ENCODE data around the gene ZNF574.

ZNF574 gene

GRCh38 chr19:42075616-42076379, at the start of gene ZNF574:
ZNF574 (plus strand) TSS chr19:42076166; CDS start chr19:42078607, 2,441 bp downstream.
- no peak for TF ChIP-seq EZH2phosphoT487 (IDR thresholded peaks at IDR 0.05; ENCODE audit: borderline replicate concordance)
- no peak for TF ChIP-seq CTCF (conservative IDR thresholded peaks at IDR 0.05; ENCODE audit: low read length)
- Histone ChIP-seq H3K9me2 (replicated peaks; ENCODE audit: low read depth, low read length) (no peaks in the 10 kb centered on the region), H3K9me3 (ENCODE audit: insufficient read depth, low read depth, low read length) (no peaks in the 10 kb centered on the region), H3K4me1 (ENCODE audit: insufficient read depth, low read length, poor library complexity, severe bottlenecking) (peaks cover 15% of the 10 kb centered on the region), H3K4me2 (ENCODE audit: low read depth, low read length, poor library complexity, severe bottlenecking) (peak within 1 kb of the TSS; percentile 91), H3K27me3 (ENCODE audit: insufficient read depth, low read length, poor library complexity, severe bottlenecking) (no peaks in the 10 kb centered on the region), H4K20me1 (ENCODE audit: insufficient read depth, low read length, poor library complexity, severe bottlenecking) (peaks cover 45% of the 10 kb centered on the region), H3K79me2 (ENCODE audit: insufficient read depth, low read length) (peaks cover 56% of the 10 kb centered on the region), H3K9ac (ENCODE audit: low read depth, low read length, poor library complexity, severe bottlenecking) (peak within 1 kb of the TSS; percentile 96), H3K36me3 (ENCODE audit: insufficient read depth, low read length) (peaks cover 24% of the 10 kb centered on the region; the same call in 1 of the 2 replicates), H3F3A (ENCODE audit: low read depth) (no peaks in the 10 kb centered on the region), H2AFZ (ENCODE audit: low read length) (peak within 1 kb of the TSS; percentile 72), H3K4me3 (ENCODE audit: low read length, poor library complexity, severe bottlenecking) (peak within 1 kb of the TSS; percentile 94)

- no peaks in the 10 kb centered on the region for H3K36me3 ChIP-seq (ENCODE audit: insufficient read depth, low read length)
- no peaks in the 10 kb centered on the region for H3K79me2 ChIP-seq (ENCODE audit: insufficient read depth, low read length)
- TF ChIP-seq CTCF (conservative IDR thresholded peaks at IDR 0.05; ENCODE audit: low read length) = peak; percentile 96
- TF ChIP-seq EZH2phosphoT487 (IDR thresholded peaks at IDR 0.05; ENCODE audit: borderline replicate concordance) = no peak
- no peaks in the 10 kb centered on the region for H3K9me2 ChIP-seq (replicated peaks; ENCODE audit: low read depth, low read length)
- H3K27me3 ChIP-seq (ENCODE audit: insufficient read depth, low read length, poor library complexity, severe bottlenecking) = no peaks in the 10 kb centered on the region
- H3K4me3 ChIP-seq (ENCODE audit: low read length, poor library complexity, severe bottlenecking) = no peak overlapping the region
- no peaks in the 10 kb centered on the region for H3F3A ChIP-seq (ENCODE audit: low read depth)
- H3K4me2 ChIP-seq (ENCODE audit: low read depth, low read length, poor library complexity, severe bottlenecking) = no peak overlapping the region
- no peak overlapping the region for H3K9ac ChIP-seq (ENCODE audit: low read depth, low read length, poor library complexity, severe bottlenecking)
- peak overlapping the region; percentile 7; the same call in 1 of the 2 replicates for H2AFZ ChIP-seq (ENCODE audit: low read length)
- H4K20me1 ChIP-seq (ENCODE audit: insufficient read depth, low read length, poor library complexity, severe bottlenecking) = no peaks in the 10 kb centered on the region
- H3K9me3 ChIP-seq (ENCODE audit: insufficient read depth, low read depth, low read length) = no peaks in the 10 kb centered on the region
- H3K4me1 ChIP-seq (ENCODE audit: insufficient read depth, low read length, poor library complexity, severe bottlenecking) = no peaks in the 10 kb centered on the region
Observed at GRCh38 chr19:42028304-42029216, 47.4 kb upstream of the ZNF574 start.

- Histone ChIP-seq H4K20me1 (ENCODE audit: insufficient read depth, low read length, poor library complexity, severe bottlenecking) (no peaks in the 10 kb centered on the region), H3K9me2 (replicated peaks; ENCODE audit: low read depth, low read length) (no peaks in the 10 kb centered on the region), H3K79me2 (ENCODE audit: insufficient read depth, low read length) (no peaks in the 10 kb centered on the region), H3K4me1 (ENCODE audit: insufficient read depth, low read length, poor library complexity, severe bottlenecking) (no peaks in the 10 kb centered on the region), H3K9me3 (ENCODE audit: insufficient read depth, low read depth, low read length) (no peaks in the 10 kb centered on the region), H3F3A (ENCODE audit: low read depth) (no peaks in the 10 kb centered on the region), H3K27me3 (ENCODE audit: insufficient read depth, low read length, poor library complexity, severe bottlenecking) (no peaks in the 10 kb centered on the region), H3K9ac (ENCODE audit: low read depth, low read length, poor library complexity, severe bottlenecking) (no peak overlapping the region), H2AFZ (ENCODE audit: low read length) (no peak overlapping the region), H3K4me3 (ENCODE audit: low read length, poor library complexity, severe bottlenecking) (no peak overlapping the region), H3K36me3 (ENCODE audit: insufficient read depth, low read length) (no peaks in the 10 kb centered on the region), H3K4me2 (ENCODE audit: low read depth, low read length, poor library complexity, severe bottlenecking) (no peak overlapping the region)
- TF ChIP-seq CTCF (conservative IDR thresholded peaks at IDR 0.05; ENCODE audit: low read length) (no peak), EZH2phosphoT487 (IDR thresholded peaks at IDR 0.05; ENCODE audit: borderline replicate concordance) (no peak)
Observed at GRCh38 chr19:42030645-42031440, 45.1 kb upstream of the ZNF574 start.

Data from Loucy (cell line).